CMK (cell line): ENCODE measurements around the gene OR10H4.
"Not testable (repeated sequence)": the region's sequence is repeated elsewhere in the genome, so short reads cannot be mapped to it uniquely, and the experiment has no call there.

Experiments used
- DNase-seq: peaks from one replicate; pipeline ENCODE4 v3.0.0-alpha.2; 2010; ENCODE audit warnings: low read depth

The OR10H4 gene

GRCh38 chr19:15948223-15949058, at the start of gene OR10H4:
OR10H4 (plus strand) TSS chr19:15949008; CDS start chr19:15949008, 0 bp downstream.
- no peak for DNase-seq

- DNase-seq, result not testable (repeated sequence)
These were observed 49.2 kb upstream of the OR10H4 start for GRCh38 chr19:15899561-15899960.

GRCh38 chr19:15900032-15900431, 48.8 kb upstream of the OR10H4 start:
- DNase-seq, result not testable (repeated sequence)

DNA sequence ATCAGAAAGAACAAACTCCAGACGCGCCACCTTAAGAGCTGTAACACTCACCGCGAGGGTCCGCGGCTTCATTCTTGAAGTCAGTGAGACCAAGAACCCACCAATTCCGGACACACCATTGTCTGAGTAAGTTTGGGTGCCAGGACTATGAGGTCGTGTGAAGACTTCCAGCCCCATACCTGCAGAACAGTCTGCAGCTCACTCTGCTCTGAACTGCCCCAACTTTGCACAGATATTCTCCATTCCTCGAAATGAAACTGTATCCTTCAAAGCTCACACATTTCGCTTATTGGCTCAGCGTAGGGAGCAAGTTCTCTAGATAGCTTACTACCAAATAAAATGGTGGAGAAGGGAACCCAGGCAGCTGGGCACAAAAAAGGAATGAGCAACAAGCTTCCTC, 48.3 kb upstream of the OR10H4 start:
- no peak for DNase-seq

DNA sequence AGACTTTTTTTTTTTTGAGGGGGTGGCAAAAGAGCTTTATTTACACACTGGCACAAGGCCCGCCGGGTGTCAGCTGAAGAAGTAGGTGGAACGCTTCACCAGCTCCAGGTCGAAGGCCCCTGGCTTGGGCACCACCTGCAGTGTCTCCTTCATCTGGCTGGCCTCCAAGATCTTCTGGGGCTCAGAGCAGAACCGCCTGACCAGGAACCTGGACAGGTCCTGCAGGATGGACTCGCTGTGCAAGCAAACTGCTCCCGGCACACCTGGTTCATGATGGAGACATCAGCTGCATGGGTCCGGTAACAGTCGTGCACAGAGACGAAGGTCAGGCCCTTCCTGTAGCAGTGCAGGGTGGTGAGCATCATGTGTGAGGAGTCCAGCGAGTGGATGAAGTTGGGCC, 46.6 kb upstream of the OR10H4 start:
- no peak for DNase-seq

DNA sequence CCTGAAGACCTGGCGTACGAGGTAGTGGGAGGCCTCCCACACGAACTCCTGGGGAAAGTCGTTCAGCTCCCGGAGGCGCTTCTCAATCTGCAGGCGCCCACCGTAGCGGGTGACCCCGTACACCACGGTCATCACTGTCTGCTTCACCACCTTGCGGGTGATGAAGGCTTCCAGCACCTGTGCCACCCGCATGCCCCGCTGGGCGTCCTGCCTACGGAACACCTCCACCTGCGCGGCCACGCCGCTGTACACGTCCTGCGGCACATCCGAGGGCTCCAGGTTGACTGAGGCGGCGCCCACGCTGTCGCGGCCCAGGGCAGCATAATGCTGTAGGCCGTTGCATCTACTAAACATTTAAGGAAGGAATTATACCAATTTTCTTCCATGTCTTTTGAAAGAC, 45.9 kb upstream of the OR10H4 start:
- not testable (repeated sequence) for DNase-seq

GRCh38 chr19:15905026-15905425, 43.8 kb upstream of the OR10H4 start:
- DNase-seq, result no peak

DNA sequence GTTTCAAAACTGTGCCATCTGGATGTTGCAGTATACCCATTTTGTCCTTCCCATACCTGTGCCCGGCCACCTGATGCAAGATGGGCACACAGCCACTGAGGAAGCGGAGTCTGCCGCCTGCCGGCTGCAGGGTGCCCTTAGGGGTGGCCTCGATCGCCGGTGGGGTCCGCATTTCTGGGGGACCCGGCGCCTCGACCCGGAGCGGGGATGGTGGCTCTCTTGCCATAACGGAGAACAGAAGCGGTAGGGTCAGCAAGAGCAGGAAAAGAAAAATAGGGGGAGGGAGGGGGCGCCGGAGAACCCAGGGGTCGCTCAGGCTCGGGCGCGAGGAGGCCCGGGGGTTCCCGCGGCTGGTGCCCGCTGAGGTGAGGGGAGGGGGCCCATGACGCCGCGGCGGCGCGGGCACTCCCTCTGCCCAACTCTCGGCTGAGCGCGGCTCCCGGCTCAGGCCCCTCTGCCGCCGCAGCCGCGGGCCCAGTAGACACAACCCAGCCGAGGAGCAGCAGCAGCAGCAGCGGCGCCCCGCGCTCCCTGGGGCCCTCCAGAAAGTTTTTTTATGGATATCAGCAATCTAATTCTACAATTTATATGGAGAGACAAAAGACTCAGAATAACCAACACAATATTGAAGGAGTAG, 37.1 kb upstream of the OR10H4 start:
- no peak for DNase-seq

- DNase-seq, result no peak
These were observed 35.4 kb upstream of the OR10H4 start for GRCh38 chr19:15913384-15913783.

DNA sequence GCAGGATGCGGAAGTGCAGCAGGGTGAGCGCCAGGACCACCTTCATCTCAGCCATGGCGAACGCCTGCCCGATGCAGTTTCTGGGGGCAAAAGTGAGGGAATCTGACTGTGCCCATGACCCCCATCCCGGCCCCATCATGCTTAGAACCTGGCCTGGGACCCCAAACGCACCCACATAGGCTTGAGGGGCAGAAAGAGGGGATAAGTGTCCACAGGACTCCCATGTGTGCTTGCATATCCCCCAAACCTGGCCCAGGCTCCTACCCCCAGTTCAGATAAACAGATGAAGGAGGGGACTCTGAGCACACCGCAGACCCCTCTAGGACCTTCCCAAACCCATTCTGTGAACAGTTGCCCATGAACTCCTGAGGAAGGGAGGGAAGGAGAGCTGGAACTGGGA, 35.0 kb upstream of the OR10H4 start:
- no peak for DNase-seq

GRCh38 chr19:15915109-15915508, 33.7 kb upstream of the OR10H4 start:
- DNase-seq, result no peak

DNA sequence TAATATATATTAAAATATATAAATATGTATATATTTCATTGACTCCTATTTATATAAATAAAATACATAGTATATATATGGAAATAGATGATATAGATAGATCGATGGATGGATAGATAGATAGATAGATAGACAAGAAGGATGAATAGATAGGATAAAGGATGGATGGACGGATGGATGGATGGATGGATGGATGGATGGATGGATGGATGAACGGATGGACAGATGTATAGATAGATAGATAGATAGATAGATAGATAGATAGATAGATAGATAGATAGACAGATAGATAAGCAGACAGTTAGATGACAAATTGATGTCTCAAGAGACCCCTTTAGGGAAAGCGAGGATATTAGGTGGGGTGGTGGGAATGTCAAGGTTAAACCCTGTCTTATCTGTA, 29.6 kb upstream of the OR10H4 start:
- DNase-seq, result no peak

DNA sequence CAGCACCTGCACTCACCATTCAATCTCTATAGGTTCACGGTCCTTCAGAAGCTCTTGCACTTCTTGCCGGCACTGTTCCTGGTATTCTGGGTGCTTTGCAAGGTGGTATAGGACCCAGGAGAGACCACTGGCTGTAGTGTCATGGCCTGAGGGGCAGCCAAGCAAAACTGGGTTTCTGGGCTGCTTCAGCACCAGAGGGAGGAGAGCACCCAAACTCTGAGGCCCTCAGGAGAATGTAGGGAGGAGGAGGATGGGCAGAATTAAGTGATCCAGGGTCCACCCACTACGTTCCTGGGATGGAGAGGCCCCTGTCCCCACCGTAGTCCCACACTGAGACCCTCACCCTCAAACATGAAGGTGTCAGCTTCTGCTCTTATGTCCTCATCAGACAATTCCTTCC, 26.8 kb upstream of the OR10H4 start:
- DNase-seq, result no peak

- DNase-seq, result no peak
These were observed 25.1 kb upstream of the OR10H4 start for GRCh38 chr19:15923702-15924101.

GRCh38 chr19:15926484-15926883, 22.3 kb upstream of the OR10H4 start:
- no peak for DNase-seq

GRCh38 chr19:15928321-15928720, 20.5 kb upstream of the OR10H4 start:
- DNase-seq, result no peak

DNA sequence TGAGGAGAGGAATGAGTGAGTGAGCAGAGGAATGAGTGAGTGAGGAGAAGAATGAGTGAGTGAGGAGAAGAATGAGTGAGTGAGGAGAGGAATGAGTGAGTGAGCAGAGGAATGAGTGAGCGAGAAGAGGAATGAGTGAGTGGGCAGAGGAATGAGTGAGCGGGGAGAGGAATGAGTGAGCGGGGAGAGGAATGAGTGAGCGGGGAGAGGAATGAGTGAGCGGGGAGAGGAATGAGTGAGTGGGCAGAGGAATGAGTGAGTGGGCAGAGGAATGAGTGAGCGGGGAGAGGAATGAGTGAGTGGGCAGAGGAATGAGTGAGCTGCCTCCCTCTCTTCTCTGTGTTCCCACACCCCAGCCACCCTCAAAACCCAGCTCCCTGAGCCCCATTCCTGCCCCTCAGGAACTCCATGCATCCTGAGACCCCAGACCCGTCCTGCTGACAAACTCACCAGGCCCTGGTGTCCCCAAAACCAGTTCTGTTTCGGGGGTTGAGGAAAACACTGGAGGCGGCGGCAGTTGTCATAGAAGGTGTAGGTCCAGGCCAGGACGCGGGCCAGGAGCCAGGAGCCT, 15.0 kb upstream of the OR10H4 start:
- not testable (repeated sequence) for DNase-seq

GRCh38 chr19:15934332-15935078, 14.3 kb upstream of the OR10H4 start, which contains the start of gene CYP4F11:
CYP4F11 (minus strand) TSS chr19:15934529; CDS start chr19:15934408, 121 bp downstream.
- peak; percentile 26 for DNase-seq

DNA sequence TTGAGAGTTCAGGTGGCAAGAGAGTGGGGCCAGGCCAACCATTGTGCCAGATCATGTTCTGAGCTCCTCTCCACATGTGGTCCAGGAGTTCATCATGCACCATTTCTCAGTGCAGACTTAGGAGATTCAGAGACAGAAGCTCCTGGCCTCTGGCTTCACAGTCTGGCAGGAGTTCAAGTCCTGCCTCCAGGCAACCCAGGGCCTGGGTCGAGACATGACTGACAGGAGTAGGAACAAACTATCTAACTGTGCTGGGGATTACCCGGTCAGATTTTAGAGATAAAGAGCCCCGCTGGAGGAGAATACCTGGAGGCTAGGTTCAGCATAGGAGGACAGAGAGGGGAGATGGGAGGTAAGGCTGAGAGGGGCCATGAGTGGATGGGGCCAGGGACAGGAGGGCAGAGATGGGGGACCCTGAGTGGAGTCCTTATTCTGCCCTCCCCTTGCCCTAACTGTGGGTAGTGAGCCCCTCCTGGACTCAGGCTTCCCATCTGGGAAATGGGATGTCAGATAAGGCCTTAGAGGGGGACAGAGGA, 13.6 kb upstream of the OR10H4 start:
- DNase-seq, result no peak

DNA sequence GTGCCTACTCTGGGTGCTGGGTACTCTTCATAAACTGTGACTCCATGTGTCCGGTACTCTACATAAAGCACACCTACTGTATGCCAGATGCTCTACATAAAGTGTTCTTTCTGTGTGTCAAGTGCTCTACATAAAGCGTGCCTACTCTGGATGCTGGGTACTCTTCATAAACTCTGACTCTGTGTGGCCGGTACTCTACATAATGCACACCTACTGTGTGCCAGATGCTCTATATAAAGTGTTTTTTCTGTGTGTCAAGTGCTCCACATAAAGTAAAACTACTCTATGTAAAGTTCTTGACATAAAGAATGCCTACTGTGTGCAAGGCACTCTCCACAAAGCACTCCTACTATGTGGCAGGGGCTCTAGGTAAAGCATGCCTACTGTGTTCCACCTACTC, 12.6 kb upstream of the OR10H4 start:
- DNase-seq, result no peak

DNA sequence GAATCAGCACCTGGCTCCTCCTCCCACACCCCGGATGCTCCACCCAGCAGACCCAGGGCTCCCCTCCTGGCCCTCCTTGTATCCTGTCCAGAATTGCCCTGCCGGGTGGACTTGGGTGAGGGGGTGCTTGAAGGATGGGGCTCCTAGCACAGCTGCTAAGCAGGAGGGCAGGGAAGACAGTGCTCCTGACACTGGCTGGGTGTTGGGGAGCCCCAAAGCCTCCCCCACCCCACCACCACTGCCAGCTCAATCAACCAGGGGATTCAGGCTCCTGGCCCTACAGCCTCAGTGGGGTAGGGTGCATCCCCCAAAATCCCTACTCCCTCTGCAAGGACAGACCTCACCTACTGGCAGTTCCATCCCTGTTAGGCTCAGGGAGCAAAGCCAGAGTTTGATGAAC, 11.9 kb upstream of the OR10H4 start:
- no peak for DNase-seq

GRCh38 chr19:15937771-15938170, 11.0 kb upstream of the OR10H4 start:
- DNase-seq, result no peak
